ENCODE results near the gene TUBG2.

The TUBG2 gene

GRCh38 chr17:42670789-42671657, 11.9 kb downstream of the TUBG2 start:
- Mint-ChIP-seq H3K27ac (no peak overlapping the region), H3K4me1 (peaks cover 33% of the 10 kb centered on the region), H3K36me3 (no peaks in the 10 kb centered on the region), H3K27me3 (peaks cover 22% of the 10 kb centered on the region), H3K9me3 (no peaks in the 10 kb centered on the region), H3K4me3 (peak overlapping the region; percentile 69)

- Mint-ChIP-seq H3K9me3 (no peaks in the 10 kb centered on the region), H3K36me3 (no peaks in the 10 kb centered on the region), H3K4me1 (peaks cover 36% of the 10 kb centered on the region), H3K27ac (no peak overlapping the region), H3K4me3 (no peak overlapping the region), H3K27me3 (peaks cover 24% of the 10 kb centered on the region)
Observed at GRCh38 chr17:42672038-42672437, 13.0 kb downstream of the TUBG2 start.

- H3K27ac Mint-ChIP-seq = no peak overlapping the region
- peaks cover 44% of the 10 kb centered on the region for H3K4me1 Mint-ChIP-seq
- peaks cover 24% of the 10 kb centered on the region for H3K27me3 Mint-ChIP-seq
- H3K9me3 Mint-ChIP-seq = no peaks in the 10 kb centered on the region
- H3K36me3 Mint-ChIP-seq = no peaks in the 10 kb centered on the region
- no peak overlapping the region for H3K4me3 Mint-ChIP-seq
Observed at GRCh38 chr17:42673266-42673884, 14.3 kb downstream of the TUBG2 start.

- H3K27me3 Mint-ChIP-seq = peaks cover 24% of the 10 kb centered on the region
- H3K27ac Mint-ChIP-seq = no peak overlapping the region
- peaks cover 48% of the 10 kb centered on the region for H3K4me1 Mint-ChIP-seq
- no peaks in the 10 kb centered on the region for H3K9me3 Mint-ChIP-seq
- peak overlapping the region; percentile 42 for H3K4me3 Mint-ChIP-seq
- no peaks in the 10 kb centered on the region for H3K36me3 Mint-ChIP-seq
Observed at GRCh38 chr17:42673885-42674754, 15.0 kb downstream of the TUBG2 start.

- Mint-ChIP-seq H3K9me3 (no peaks in the 10 kb centered on the region), H3K4me3 (peak overlapping the region; percentile 27), H3K27me3 (peaks cover 21% of the 10 kb centered on the region), H3K27ac (peak overlapping the region; percentile 51), H3K36me3 (no peaks in the 10 kb centered on the region), H3K4me1 (peaks cover 49% of the 10 kb centered on the region)
Observed at GRCh38 chr17:42674755-42675347, 15.8 kb downstream of the TUBG2 start.

- no peaks in the 10 kb centered on the region for H3K9me3 Mint-ChIP-seq
- no peak overlapping the region for H3K27ac Mint-ChIP-seq
- H3K4me3 Mint-ChIP-seq = peak overlapping the region; percentile 30
- H3K4me1 Mint-ChIP-seq = peaks cover 49% of the 10 kb centered on the region
- peaks cover 19% of the 10 kb centered on the region for H3K27me3 Mint-ChIP-seq
- no peaks in the 10 kb centered on the region for H3K36me3 Mint-ChIP-seq
Observed at GRCh38 chr17:42675348-42675964, 16.4 kb downstream of the TUBG2 start.

GRCh38 chr17:42675965-42676423, 16.9 kb downstream of the TUBG2 start:
- no peaks in the 10 kb centered on the region for H3K9me3 Mint-ChIP-seq
- H3K36me3 Mint-ChIP-seq = no peaks in the 10 kb centered on the region
- H3K4me1 Mint-ChIP-seq = peaks cover 47% of the 10 kb centered on the region

GRCh38 chr17:42676424-42677011, 17.4 kb downstream of the TUBG2 start, which contains the start of gene PLEKHH3:
Gene PLEKHH3 (minus strand): TSS chr17:42676994. CDS start chr17:42676563, 431 bp downstream.
- no peaks in the 10 kb centered on the region for H3K9me3 Mint-ChIP-seq
- H3K4me1 Mint-ChIP-seq = peaks cover 46% of the 10 kb centered on the region
- H3K27me3 Mint-ChIP-seq = peaks cover 23% of the 10 kb centered on the region
- H3K36me3 Mint-ChIP-seq = no peaks in the 10 kb centered on the region
- H3K27ac Mint-ChIP-seq = peak within 1 kb of the TSS; percentile 72
- peak within 1 kb of the TSS; percentile 91 for H3K4me3 Mint-ChIP-seq

More at GRCh38 chr17:42675965-42676423, 16.9 kb downstream of the TUBG2 start:
- peak overlapping the region; percentile 65 for H3K4me3 Mint-ChIP-seq
- H3K27ac Mint-ChIP-seq = no peak overlapping the region
- peaks cover 21% of the 10 kb centered on the region for H3K27me3 Mint-ChIP-seq

GRCh38 chr17:42677012-42677857, 18.2 kb downstream of the TUBG2 start:
- H3K36me3 Mint-ChIP-seq = no peaks in the 10 kb centered on the region
- peak overlapping the region; percentile 72 for H3K27ac Mint-ChIP-seq
- H3K9me3 Mint-ChIP-seq = no peaks in the 10 kb centered on the region
- peak overlapping the region; percentile 91 for H3K4me3 Mint-ChIP-seq
- peaks cover 24% of the 10 kb centered on the region for H3K27me3 Mint-ChIP-seq
- H3K4me1 Mint-ChIP-seq = peaks cover 49% of the 10 kb centered on the region

GRCh38 chr17:42677921-42678781, 19.1 kb downstream of the TUBG2 start:
- Mint-ChIP-seq H3K27me3 (peaks cover 28% of the 10 kb centered on the region), H3K27ac (peak overlapping the region; percentile 38), H3K4me3 (peak overlapping the region; percentile 91), H3K36me3 (no peaks in the 10 kb centered on the region), H3K9me3 (no peaks in the 10 kb centered on the region), H3K4me1 (peaks cover 58% of the 10 kb centered on the region)

- Mint-ChIP-seq H3K27ac (peak overlapping the region; percentile 38), H3K4me3 (peak overlapping the region; percentile 91), H3K36me3 (no peaks in the 10 kb centered on the region), H3K9me3 (no peaks in the 10 kb centered on the region), H3K4me1 (peaks cover 65% of the 10 kb centered on the region), H3K27me3 (peaks cover 31% of the 10 kb centered on the region)
Observed at GRCh38 chr17:42678951-42679491, 19.9 kb downstream of the TUBG2 start.

- Mint-ChIP-seq H3K27me3 (peaks cover 25% of the 10 kb centered on the region), H3K36me3 (no peaks in the 10 kb centered on the region), H3K27ac (no peak overlapping the region), H3K4me1 (peaks cover 59% of the 10 kb centered on the region), H3K4me3 (peak overlapping the region; percentile 91), H3K9me3 (no peaks in the 10 kb centered on the region)
Observed at GRCh38 chr17:42679492-42680330, 20.6 kb downstream of the TUBG2 start.

Data from activated naive CD4-positive, alpha-beta T cell treated with anti-CD3 and anti-CD28 coated beads, Interleukin-2, amount 50 U/mL, for 24 hours (primary cell).